HepG2 (cell line): ENCODE results near the gene ADGRB2. TPM values are rescaled to one million over a fixed set of nuclear protein-coding genes. Genes with fewer than 3 reads are reported as not detected.

Experiments
- ATAC-seq: fragments of 200-7000 bp; cut with Tn5 transposase; 3 replicates; pipeline ENCODE4 v1.9.1; 2020; ENCODE audit warnings: mild to moderate bottlenecking, moderate library complexity
- BruUV-seq: library from RNA; stranded (reverse); fragments of 400-500 nt; replicated peaks from 2 replicates; lab custom pipeline; 2021; lab: Mats Ljungman, UMichigan
- CTCF ChIA-PET: fragments of 300-600 bp; formaldehyde crosslinking; extraction: SDS; loops from one replicate; lab custom pipeline; 2021; ENCODE audit warnings: low total read pairs, inconsistent platforms, low intra/inter-chr PET ratio; lab: Yijun Ruan, JAX
- POLR2A ChIA-PET: fragments of 350-600 bp; sonication (Branson Sonifier 250); formaldehyde crosslinking; loops from one replicate; lab custom pipeline; 2020; ENCODE audit warnings: antibody characterized with exemption, inconsistent platforms; lab: Yijun Ruan, JAX
- DNase-seq: peaks from one replicate; pipeline ENCODE4 v3.0.0-alpha.2; 2015; ENCODE audit warnings: low spot score
- FAIRE-seq: peaks from 3 replicates; lab custom pipeline; 2011; peaks lifted over from hg19 to GRCh38; lab: Jason Lieb, UNC
- H2AFZ ChIP-seq: one replicate; pipeline ENCODE4 v1.6.1; 2011; ENCODE audit warnings: low read length, inconsistent platforms
- H3K27ac ChIP-seq: fragments of 300-600 bp; 3 replicates; pipeline ENCODE4 v1.8.0; 2011; ENCODE audit warnings: mixed run types, mild to moderate bottlenecking, mixed read lengths, low read length, inconsistent platforms; ENCODE audit not compliant: insufficient read depth; ENCODE audit errors: extremely low read length
- H3K27me3 ChIP-seq, 2 experiments: fragments of 200-600 bp in 1 of 2; 2 replicates in 1 of 2; 3 replicates in 1 of 2; pipeline versions ENCODE4 v1.6.0 to v1.8.0; 2011; ENCODE audit warnings: low read length in 2 of 2, mild to moderate bottlenecking in 2 of 2, moderate library complexity in 2 of 2, inconsistent platforms in 1 of 2; ENCODE audit not compliant: insufficient read depth in 2 of 2, control insufficient read depth in 1 of 2
- H3K36me3 ChIP-seq, 2 experiments: fragments of 200-600 bp in 1 of 2; replicated peaks in 1 of 2; 2 replicates in 1 of 2; 3 replicates in 1 of 2; pipeline versions ENCODE4 v1.5.1 to v1.8.0; 2011; ENCODE audit warnings: low read length in 2 of 2, inconsistent platforms in 1 of 2; ENCODE audit not compliant: insufficient read depth in 2 of 2, control insufficient read depth in 1 of 2
- H3K4me1 ChIP-seq: 2 replicates; pipeline ENCODE4 v1.5.1; 2012; ENCODE audit warnings: low read length, inconsistent platforms; ENCODE audit not compliant: insufficient read depth
- H3K4me2 ChIP-seq: 2 replicates; pipeline ENCODE4 v1.6.0; 2011; ENCODE audit warnings: low read depth, low read length, inconsistent platforms
- H3K4me3 ChIP-seq, 3 experiments: fragments of 200-600 bp in 1 of 3; sonication (generic), shearing (Covaris generic) in 1 of 3; replicated peaks in 1 of 3; 2 replicates each; pipeline ENCODE4 v1.5.1; 2011 to 2016; ENCODE audit warnings: low read length in 3 of 3, inconsistent platforms in 2 of 3, low read depth in 2 of 3, mild to moderate bottlenecking in 2 of 3, control low read depth in 1 of 3, mixed read lengths in 1 of 3; ENCODE audit not compliant: insufficient read depth in 1 of 3
- H3K79me2 ChIP-seq: one replicate; pipeline ENCODE4 v1.6.1; 2011; ENCODE audit warnings: low read length, inconsistent platforms; ENCODE audit not compliant: insufficient read depth
- H3K9ac ChIP-seq: 2 replicates; pipeline ENCODE4 v1.6.0; 2011; ENCODE audit warnings: mild to moderate bottlenecking, low read depth, low read length, inconsistent platforms; ENCODE audit not compliant: insufficient read depth
- H3K9me3 ChIP-seq: 2 replicates; pipeline ENCODE4 v1.5.1; 2012; ENCODE audit warnings: mild to moderate bottlenecking, low read length
- H4K20me1 ChIP-seq: 2 replicates; pipeline ENCODE4 v1.6.0; 2011; ENCODE audit warnings: inconsistent platforms, mild to moderate bottlenecking, low read length, moderate library complexity; ENCODE audit not compliant: insufficient read depth
- ARNT ChIP-seq: fragments of 450-650 bp; IDR thresholded peaks from 2 replicates; pipeline ENCODE4 v1.6.1; 2017
- ATF1 ChIP-seq: IDR thresholded peaks from 2 replicates; pipeline ENCODE4 v1.6.1; 2016; ENCODE audit warnings: mild to moderate bottlenecking, control low read depth
- CHCHD3 ChIP-seq: sonication (generic); formaldehyde crosslinking; IDR thresholded peaks from 2 replicates; pipeline ENCODE4 v1.8.0; 2022; ENCODE audit warnings: mild to moderate bottlenecking, missing genetic modification reagents, moderate library complexity
- DNMT1 ChIP-seq: sonication (generic); formaldehyde crosslinking; IDR thresholded peaks from 2 replicates; pipeline ENCODE4 v1.5.1; 2020; ENCODE audit warnings: mild to moderate bottlenecking, missing genetic modification reagents
- DNMT3B ChIP-seq: conservative IDR thresholded peaks from 2 replicates; pipeline ENCODE4 v1.6.1; 2016; ENCODE audit warnings: missing biosample characterization, control low read depth
- GLMP ChIP-seq: sonication (generic); formaldehyde crosslinking; IDR thresholded peaks from 2 replicates; pipeline ENCODE4 v1.9.0; 2021; ENCODE audit warnings: missing genetic modification reagents, mild to moderate bottlenecking, borderline replicate concordance
- HBP1 ChIP-seq: IDR thresholded peaks from 2 replicates; pipeline ENCODE4 v1.6.1; 2016; ENCODE audit warnings: low read depth, control low read depth
- MATR3 ChIP-seq: sonication (generic); formaldehyde crosslinking; IDR thresholded peaks from 2 replicates; pipeline ENCODE4 v1.4.0; 2020; ENCODE audit warnings: missing genetic modification reagents
- RNF219 ChIP-seq: sonication (generic); formaldehyde crosslinking; IDR thresholded peaks from 2 replicates; pipeline ENCODE4 v1.5.0; 2020; ENCODE audit warnings: mild to moderate bottlenecking, missing genetic modification reagents
- RXRA ChIP-seq: sonication (generic); formaldehyde crosslinking; IDR thresholded peaks from 2 replicates; pipeline ENCODE4 v1.5.1; 2020; ENCODE audit warnings: missing genetic modification reagents
- SMC3 ChIP-seq: IDR thresholded peaks from 2 replicates; pipeline ENCODE4 v1.6.1; 2011; ENCODE audit warnings: low read length, improper control_type of control experiment
- TOPORS ChIP-seq: sonication (generic); formaldehyde crosslinking; IDR thresholded peaks from 2 replicates; pipeline ENCODE4 v1.8.0; 2023; ENCODE audit warnings: mild to moderate bottlenecking, missing genetic modification reagents
- TSC22D2 ChIP-seq: sonication (generic); formaldehyde crosslinking; IDR thresholded peaks from 2 replicates; pipeline ENCODE4 v1.5.1; 2020; ENCODE audit warnings: missing genetic modification reagents, mild to moderate bottlenecking, borderline replicate concordance
- WIZ ChIP-seq: sonication (generic); formaldehyde crosslinking; IDR thresholded peaks from 2 replicates; pipeline ENCODE4 v1.5.1; 2020; ENCODE audit warnings: mild to moderate bottlenecking, missing genetic modification reagents
- ZFYVE20 ChIP-seq: sonication (generic); formaldehyde crosslinking; IDR thresholded peaks from 2 replicates; pipeline ENCODE4 v1.8.0; 2023; ENCODE audit warnings: low read depth, mild to moderate bottlenecking, moderate library complexity, missing genetic modification reagents, borderline replicate concordance
- ZNF124 ChIP-seq: sonication (generic); formaldehyde crosslinking; IDR thresholded peaks from 2 replicates; pipeline ENCODE4 v1.4.0; 2020; ENCODE audit warnings: missing genetic modification reagents
- ZNF138 ChIP-seq: sonication (generic); formaldehyde crosslinking; IDR thresholded peaks from 2 replicates; pipeline ENCODE4 v1.5.0; 2020; ENCODE audit warnings: mild to moderate bottlenecking, low read depth, missing genetic modification reagents
- ZNF350 ChIP-seq: sonication (generic); formaldehyde crosslinking; IDR thresholded peaks from 2 replicates; pipeline ENCODE4 v1.4.0; 2020; ENCODE audit warnings: mild to moderate bottlenecking, low read depth, missing genetic modification reagents, borderline replicate concordance
- ZNF740 ChIP-seq: sonication (generic); formaldehyde crosslinking; IDR thresholded peaks from 2 replicates; pipeline ENCODE4 v1.4.0; 2020; ENCODE audit warnings: missing genetic modification reagents
- ZNF777 ChIP-seq: sonication (generic); formaldehyde crosslinking; IDR thresholded peaks from 2 replicates; pipeline ENCODE4 v1.4.0; 2020; ENCODE audit warnings: missing genetic modification reagents
- ZSCAN21 ChIP-seq: sonication (generic); formaldehyde crosslinking; IDR thresholded peaks from 2 replicates; pipeline ENCODE4 v1.8.0; 2022; ENCODE audit warnings: mild to moderate bottlenecking, missing genetic modification reagents, moderate library complexity, borderline replicate concordance
- WGBS: methylation state at CpG from one replicate; pipeline ENCODE4 v1.1.6; 2017; ENCODE audit warnings: low lambda C conversion rate; 5-methylcytosine and 5-hydroxymethylcytosine counted together
- in situ Hi-C: cut with HindIII; loops from 2 replicates; pipeline ENCODE4 v1.10.0; 2017; ENCODE audit warnings: low pct_unique_long_range_greater_than_20kb; ENCODE audit not compliant: extremely low pct_ligation_motif_present
- intact Hi-C: fragments of 100-400 bp; cut with micrococcal nuclease; formaldehyde crosslinking; loops from one replicate; pipeline ENCODE4 v1.10.0; 2022; ENCODE audit not compliant: unreplicated experiment
- polyA plus RNA-seq, 8 experiments: library from polyadenylated mRNA; depleted of rRNA in 3 of 8; stranded (reverse) in 7 of 8; unstranded in 1 of 8; fragments of >200 nt; fragmentation: Illumina TruSeq in 4 of 8; extraction: Trizol in 4 of 8; gene quantifications; 2 replicates each; pipeline versions ENCODE4 v1.2.1 to v1.2.3, GENCODE V29; 2011 to 2016; ENCODE audit warnings: low read depth in 4 of 8, missing spikeins in 1 of 8, mixed read lengths in 1 of 8; ENCODE audit not compliant: insufficient read depth in 1 of 8
- total RNA-seq, 5 experiments: library from RNA; depleted of rRNA; stranded (reverse); fragments of >200 nt; fragmentation: Illumina TruSeq; extraction: Trizol; gene quantifications; 2 replicates each; pipeline ENCODE4 v1.2.3, GENCODE V29; 2016; ENCODE audit warnings: low read depth in 1 of 5

ADGRB2 gene
- total and polyA plus RNA-seq, 2 of the 13 experiments (the other 11 are each of a cell fraction or from before 2014, with no cell fraction given), result 0.03 to 0.09 TPM

- Histone ChIP-seq H3K27ac (peak overlapping the region; percentile 93), H3K4me3 (peak overlapping the region; percentile 46 to 82 (median 71); a peak in 5 of 6 replicates), H3K36me3 (no peaks in the 10 kb centered on the region), H2AFZ (no peak overlapping the region), H3K9ac (peak overlapping the region; percentile 35; the same call in 1 of the 2 replicates), H3K79me2 (no peaks in the 10 kb centered on the region), H3K4me2 (peak overlapping the region; percentile 97), H3K27me3 (no peaks in the 10 kb centered on the region; a peak in 1 of 5 replicates), H3K9me3 (no peaks in the 10 kb centered on the region), H4K20me1 (no peaks in the 10 kb centered on the region), H3K4me1 (peaks cover 33% of the 10 kb centered on the region)
- peak; percentile 62 for ATAC-seq
- TSS peak; percentile 36 for BruUV-seq
- WGBS, result 70% methylated on average over 9 of the region's 39 CpGs
- ChIA-PET POLR2A (interaction anchor here (1.1 to 4.0 kb wide), 9 partner anchors 10 to 74 kb away, joined by 3 to 73 read pairs (median 9); partner anchors contain the start of genes COL16A1 and PEF1), CTCF (interaction anchor here (1.6 to 3.0 kb wide), 3 partner anchors 49 to 74 kb away, joined by 6 to 20 read pairs (median 15); no protein-coding TSS in a partner anchor)
- in situ Hi-C loops, result no loop called here
- peak; percentile 39 for DNase-seq
- intact Hi-C loops, result loop anchor here (1.0 to 2.0 kb wide), 2 partner anchors 31 to 74 kb away; no protein-coding TSS in a partner anchor
- peak; percentile 64 for FAIRE-seq
- TF ChIP-seq HBP1 (CRISPR knock-in tag), result no peak
- TF ChIP-seq ZNF138 (CRISPR knock-in tag), result no peak
- no peak for TF ChIP-seq ZNF740 (CRISPR knock-in tag)
- no peak for TF ChIP-seq ATF1 (CRISPR knock-in tag)
- no peak for TF ChIP-seq DNMT1
- TF ChIP-seq TSC22D2 (CRISPR knock-in tag), result no peak
- no peak for TF ChIP-seq RNF219
- no peak for TF ChIP-seq SMC3
- TF ChIP-seq ZNF350 (CRISPR knock-in tag), result no peak
- peak; percentile 54; the same call in 1 of the 2 replicates for TF ChIP-seq ZSCAN21
- no peak for TF ChIP-seq WIZ
- TF ChIP-seq GLMP, result no peak
- no peak for TF ChIP-seq CHCHD3 (CRISPR knock-in tag)
- TF ChIP-seq MATR3 (CRISPR knock-in tag), result no peak
- TF ChIP-seq DNMT3B, result no peak
- no peak for TF ChIP-seq TOPORS (CRISPR knock-in tag)
- no peak for TF ChIP-seq ZNF777
- no peak for TF ChIP-seq RXRA (CRISPR knock-in tag)
- TF ChIP-seq ZNF124 (CRISPR knock-in tag), result no peak
- no peak for TF ChIP-seq ARNT
- TF ChIP-seq ZFYVE20 (CRISPR knock-in tag), result no peak
These were observed 49.6 kb downstream of the ADGRB2 start for GRCh38 chr1:31714442-31715086.
